Measurements from ENCODE around the gene GSG1L.

GSG1L gene

GRCh38 chr16:28090646-28091377, 27.3 kb upstream of the GSG1L start:
- H3K9me3 ChIP-seq (ENCODE audit: control insufficient read depth in 1 of 2, low read length in 2 of 2) = no peaks in the 10 kb centered on the region
- no peak overlapping the region for H3K27ac ChIP-seq (ENCODE audit: low read length)

GRCh38 chr16:28089992-28090365, 26.5 kb upstream of the GSG1L start:
- Histone ChIP-seq H3K27me3 (ENCODE audit: low read depth, low read length) (no peaks in the 10 kb centered on the region), H3K36me3 (ENCODE audit: control insufficient read depth in 1 of 2, insufficient read depth in 2 of 2, low read length in 2 of 2) (no peaks in the 10 kb centered on the region), H3K4me1 (ENCODE audit: control insufficient read depth in 1 of 2, insufficient read depth in 2 of 2, low read length in 2 of 2) (no peaks in the 10 kb centered on the region), H3K4me3 (ENCODE audit: low read depth in 1 of 2, low read length in 2 of 2) (no peak overlapping the region), H3K9me3 (ENCODE audit: control insufficient read depth in 1 of 2, low read length in 2 of 2) (no peaks in the 10 kb centered on the region), H3K27ac (ENCODE audit: low read length) (no peak overlapping the region)

More at GRCh38 chr16:28090646-28091377, 27.3 kb upstream of the GSG1L start:
- Histone ChIP-seq H3K4me1 (ENCODE audit: control insufficient read depth in 1 of 2, insufficient read depth in 2 of 2, low read length in 2 of 2) (no peaks in the 10 kb centered on the region), H3K27me3 (ENCODE audit: low read depth, low read length) (no peaks in the 10 kb centered on the region), H3K4me3 (ENCODE audit: low read depth in 1 of 2, low read length in 2 of 2) (no peak overlapping the region), H3K36me3 (ENCODE audit: control insufficient read depth in 1 of 2, insufficient read depth in 2 of 2, low read length in 2 of 2) (no peaks in the 10 kb centered on the region)

GRCh38 chr16:28089205-28089991, 25.9 kb upstream of the GSG1L start:
- Histone ChIP-seq H3K36me3 (ENCODE audit: control insufficient read depth in 1 of 2, insufficient read depth in 2 of 2, low read length in 2 of 2) (no peaks in the 10 kb centered on the region), H3K4me1 (ENCODE audit: control insufficient read depth in 1 of 2, insufficient read depth in 2 of 2, low read length in 2 of 2) (no peaks in the 10 kb centered on the region), H3K27me3 (ENCODE audit: low read depth, low read length) (no peaks in the 10 kb centered on the region), H3K4me3 (ENCODE audit: low read depth in 1 of 2, low read length in 2 of 2) (no peak overlapping the region), H3K9me3 (ENCODE audit: control insufficient read depth in 1 of 2, low read length in 2 of 2) (no peaks in the 10 kb centered on the region), H3K27ac (ENCODE audit: low read length) (no peak overlapping the region)

GRCh38 chr16:28087675-28088300, 24.3 kb upstream of the GSG1L start:
- no peaks in the 10 kb centered on the region for H3K27me3 ChIP-seq (ENCODE audit: low read depth, low read length)
- no peaks in the 10 kb centered on the region for H3K36me3 ChIP-seq (ENCODE audit: control insufficient read depth in 1 of 2, insufficient read depth in 2 of 2, low read length in 2 of 2)
- H3K4me1 ChIP-seq (ENCODE audit: control insufficient read depth in 1 of 2, insufficient read depth in 2 of 2, low read length in 2 of 2) = no peaks in the 10 kb centered on the region
- no peak overlapping the region for H3K27ac ChIP-seq (ENCODE audit: low read length)
- H3K9me3 ChIP-seq (ENCODE audit: control insufficient read depth in 1 of 2, low read length in 2 of 2) = no peaks in the 10 kb centered on the region
- H3K4me3 ChIP-seq (ENCODE audit: low read depth in 1 of 2, low read length in 2 of 2) = no peak overlapping the region

- Histone ChIP-seq H3K4me3 (ENCODE audit: low read depth in 1 of 2, low read length in 2 of 2) (no peak overlapping the region), H3K27me3 (ENCODE audit: low read depth, low read length) (no peaks in the 10 kb centered on the region), H3K4me1 (ENCODE audit: control insufficient read depth in 1 of 2, insufficient read depth in 2 of 2, low read length in 2 of 2) (no peaks in the 10 kb centered on the region), H3K27ac (ENCODE audit: low read length) (no peak overlapping the region), H3K36me3 (ENCODE audit: control insufficient read depth in 1 of 2, insufficient read depth in 2 of 2, low read length in 2 of 2) (no peaks in the 10 kb centered on the region), H3K9me3 (ENCODE audit: control insufficient read depth in 1 of 2, low read length in 2 of 2) (no peaks in the 10 kb centered on the region)
These were observed 23.7 kb upstream of the GSG1L start for GRCh38 chr16:28087140-28087660.

DNA sequence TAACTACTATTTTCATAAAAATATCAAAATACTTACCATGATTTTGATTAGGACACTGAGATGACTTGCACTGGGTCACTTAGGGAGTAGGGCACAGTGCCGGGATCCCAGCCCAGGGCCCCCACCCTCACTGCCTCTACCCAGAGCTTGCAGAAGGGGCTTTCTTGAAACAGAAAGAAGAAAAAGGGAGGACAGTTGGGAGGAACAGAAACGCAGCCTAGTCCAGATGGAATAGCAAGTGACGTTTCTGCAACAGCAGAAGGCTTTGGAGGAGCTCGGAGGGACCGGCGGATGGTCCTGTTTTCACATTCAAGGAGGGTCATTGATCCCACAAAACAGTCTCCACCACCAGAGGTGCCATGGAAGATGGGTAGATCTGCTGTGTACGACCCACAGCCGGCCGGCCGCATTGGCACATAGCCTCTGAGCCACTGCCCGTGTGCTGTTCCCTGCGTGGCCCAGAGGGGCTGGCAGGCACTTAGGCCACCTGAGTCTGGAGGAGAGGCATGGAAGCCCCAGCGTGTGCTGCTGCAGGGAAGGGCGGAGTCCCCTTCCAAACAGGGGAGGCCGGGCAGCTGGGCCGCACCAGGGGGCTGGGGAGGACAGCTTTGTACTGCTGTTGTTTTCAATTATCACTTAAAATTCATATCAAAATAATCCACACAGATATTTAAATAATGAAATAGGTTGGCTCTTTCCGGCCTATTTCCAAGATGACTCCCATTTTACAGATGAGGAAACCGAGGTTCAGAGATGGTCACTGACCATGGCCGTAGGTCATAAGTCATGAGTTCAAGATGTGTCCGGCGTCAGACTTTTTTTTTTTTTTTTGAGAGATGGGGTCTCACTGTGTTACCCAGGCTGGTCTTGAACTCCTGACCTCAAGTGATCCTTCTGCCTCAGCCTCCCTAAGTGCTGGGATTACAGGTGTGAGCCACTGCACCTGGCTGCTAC, 22.9 kb upstream of the GSG1L start:
- Histone ChIP-seq H3K4me3 (ENCODE audit: low read depth in 1 of 2, low read length in 2 of 2) (no peak overlapping the region), H3K36me3 (ENCODE audit: control insufficient read depth in 1 of 2, insufficient read depth in 2 of 2, low read length in 2 of 2) (no peaks in the 10 kb centered on the region), H3K4me1 (ENCODE audit: control insufficient read depth in 1 of 2, insufficient read depth in 2 of 2, low read length in 2 of 2) (no peaks in the 10 kb centered on the region), H3K27ac (ENCODE audit: low read length) (no peak overlapping the region), H3K27me3 (ENCODE audit: low read depth, low read length) (no peaks in the 10 kb centered on the region), H3K9me3 (ENCODE audit: control insufficient read depth in 1 of 2, low read length in 2 of 2) (no peaks in the 10 kb centered on the region)

DNA sequence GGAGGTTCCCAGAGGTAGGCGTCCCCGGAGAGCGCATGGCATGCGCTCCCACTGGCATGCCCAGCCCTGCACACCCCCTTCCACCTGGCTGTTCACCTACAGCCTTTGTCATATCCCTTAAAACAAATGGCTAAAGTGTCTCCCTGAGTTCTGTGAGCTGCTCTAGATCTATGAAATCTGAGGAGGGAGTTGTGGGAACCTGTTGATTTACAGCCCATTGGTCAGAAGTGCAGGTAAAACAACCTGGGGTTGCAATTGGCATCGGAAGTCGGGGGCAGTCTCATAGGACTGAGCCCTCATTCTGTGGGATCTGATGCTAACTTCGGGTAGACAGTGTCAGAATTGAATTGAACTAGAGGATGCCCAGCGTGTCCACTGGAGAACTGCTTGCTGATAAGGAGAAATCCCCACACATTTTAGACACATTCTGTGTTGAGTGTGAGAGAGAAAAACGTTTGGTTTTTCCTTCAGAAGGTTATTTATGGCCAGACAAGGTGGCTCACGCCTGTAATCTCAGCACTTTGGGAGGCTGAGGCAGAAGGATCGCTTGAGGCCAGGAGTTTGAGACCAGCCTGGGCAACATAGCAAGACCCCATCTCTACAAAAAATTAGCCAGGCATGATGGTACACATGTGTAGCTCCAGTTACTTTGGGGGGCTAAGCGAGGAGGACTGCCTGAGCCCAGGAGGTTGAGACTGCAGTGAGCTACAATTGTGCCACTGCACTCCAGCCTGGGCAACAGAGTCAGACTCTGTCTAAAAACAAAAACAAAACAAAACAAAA, 22.1 kb upstream of the GSG1L start:
- Histone ChIP-seq H3K36me3 (ENCODE audit: control insufficient read depth in 1 of 2, insufficient read depth in 2 of 2, low read length in 2 of 2) (no peaks in the 10 kb centered on the region), H3K27ac (ENCODE audit: low read length) (no peak overlapping the region), H3K4me3 (ENCODE audit: low read depth in 1 of 2, low read length in 2 of 2) (no peak overlapping the region), H3K9me3 (ENCODE audit: control insufficient read depth in 1 of 2, low read length in 2 of 2) (no peaks in the 10 kb centered on the region), H3K27me3 (ENCODE audit: low read depth, low read length) (no peaks in the 10 kb centered on the region), H3K4me1 (ENCODE audit: control insufficient read depth in 1 of 2, insufficient read depth in 2 of 2, low read length in 2 of 2) (no peaks in the 10 kb centered on the region)

- H3K4me1 ChIP-seq (ENCODE audit: control insufficient read depth in 1 of 2, insufficient read depth in 2 of 2, low read length in 2 of 2) = no peaks in the 10 kb centered on the region
- no peaks in the 10 kb centered on the region for H3K36me3 ChIP-seq (ENCODE audit: control insufficient read depth in 1 of 2, insufficient read depth in 2 of 2, low read length in 2 of 2)
- no peaks in the 10 kb centered on the region for H3K9me3 ChIP-seq (ENCODE audit: control insufficient read depth in 1 of 2, low read length in 2 of 2)
- H3K27ac ChIP-seq (ENCODE audit: low read length) = no peak overlapping the region
- no peak overlapping the region for H3K4me3 ChIP-seq (ENCODE audit: low read depth in 1 of 2, low read length in 2 of 2)
- no peaks in the 10 kb centered on the region for H3K27me3 ChIP-seq (ENCODE audit: low read depth, low read length)
These were observed 20.7 kb upstream of the GSG1L start for GRCh38 chr16:28084209-28084608.

GRCh38 chr16:28082624-28083023, 19.1 kb upstream of the GSG1L start:
- Histone ChIP-seq H3K4me3 (ENCODE audit: low read depth in 1 of 2, low read length in 2 of 2) (no peak overlapping the region), H3K9me3 (ENCODE audit: control insufficient read depth in 1 of 2, low read length in 2 of 2) (no peaks in the 10 kb centered on the region), H3K27ac (ENCODE audit: low read length) (no peak overlapping the region), H3K36me3 (ENCODE audit: control insufficient read depth in 1 of 2, insufficient read depth in 2 of 2, low read length in 2 of 2) (no peaks in the 10 kb centered on the region), H3K27me3 (ENCODE audit: low read depth, low read length) (no peaks in the 10 kb centered on the region), H3K4me1 (ENCODE audit: control insufficient read depth in 1 of 2, insufficient read depth in 2 of 2, low read length in 2 of 2) (no peaks in the 10 kb centered on the region)

DNA sequence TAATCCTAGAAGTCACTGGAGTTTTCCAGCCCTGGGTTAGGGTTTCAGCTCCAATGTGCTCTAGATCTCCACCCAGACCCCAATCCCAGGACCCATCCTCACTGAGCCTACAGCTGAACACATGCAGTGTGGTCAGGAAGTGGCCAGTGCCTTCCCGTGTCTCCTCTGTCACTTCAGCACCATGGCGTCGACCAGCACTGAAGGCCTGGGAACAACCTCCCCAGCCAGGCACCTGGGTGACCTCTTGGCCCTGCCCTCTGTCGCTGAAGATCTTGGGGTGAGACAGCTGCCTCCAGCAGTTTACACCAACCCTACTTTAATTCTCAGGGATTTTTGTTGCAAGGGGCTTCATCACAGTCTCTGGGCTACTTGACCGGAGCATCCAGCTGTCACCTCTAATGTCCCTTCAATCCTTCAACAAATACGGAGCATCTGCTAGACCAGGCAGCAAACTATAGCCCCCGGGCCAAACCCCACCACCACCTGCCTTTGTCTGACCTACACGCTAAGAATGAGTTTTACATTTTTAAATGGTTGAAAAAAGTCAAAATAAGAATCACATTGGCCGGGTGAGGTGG, 18.0 kb upstream of the GSG1L start:
- Histone ChIP-seq H3K4me1 (ENCODE audit: control insufficient read depth in 1 of 2, insufficient read depth in 2 of 2, low read length in 2 of 2) (no peaks in the 10 kb centered on the region), H3K27me3 (ENCODE audit: low read depth, low read length) (no peaks in the 10 kb centered on the region), H3K27ac (ENCODE audit: low read length) (no peak overlapping the region), H3K4me3 (ENCODE audit: low read depth in 1 of 2, low read length in 2 of 2) (no peak overlapping the region), H3K9me3 (ENCODE audit: control insufficient read depth in 1 of 2, low read length in 2 of 2) (no peaks in the 10 kb centered on the region), H3K36me3 (ENCODE audit: control insufficient read depth in 1 of 2, insufficient read depth in 2 of 2, low read length in 2 of 2) (no peaks in the 10 kb centered on the region)

All from muscle layer of duodenum (tissue), 2 donors.